ENCODE measurements around the gene ARFIP2.

The ARFIP2 gene

DNA sequence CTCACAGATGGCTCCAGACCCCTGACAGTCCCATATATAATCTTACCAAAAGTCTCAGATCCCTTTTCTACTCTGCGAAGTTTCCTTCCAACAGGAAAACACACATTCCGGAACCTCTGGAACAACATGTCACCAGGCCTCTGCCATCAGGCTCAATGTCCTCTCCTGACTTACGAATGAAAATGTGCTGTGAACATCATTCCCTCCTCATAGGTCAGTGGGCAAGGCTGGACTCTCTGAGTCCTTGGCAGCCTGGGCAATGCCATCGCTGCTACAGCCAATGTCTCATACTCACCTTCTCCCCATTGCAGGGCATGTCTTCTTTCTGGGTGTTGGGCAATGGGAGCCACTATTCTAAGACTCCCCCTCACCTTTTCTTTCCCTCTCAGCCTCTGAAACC, 38.7 kb downstream of the ARFIP2 start:
- no peak for DNase-seq (ENCODE audit: low read depth)

DNA sequence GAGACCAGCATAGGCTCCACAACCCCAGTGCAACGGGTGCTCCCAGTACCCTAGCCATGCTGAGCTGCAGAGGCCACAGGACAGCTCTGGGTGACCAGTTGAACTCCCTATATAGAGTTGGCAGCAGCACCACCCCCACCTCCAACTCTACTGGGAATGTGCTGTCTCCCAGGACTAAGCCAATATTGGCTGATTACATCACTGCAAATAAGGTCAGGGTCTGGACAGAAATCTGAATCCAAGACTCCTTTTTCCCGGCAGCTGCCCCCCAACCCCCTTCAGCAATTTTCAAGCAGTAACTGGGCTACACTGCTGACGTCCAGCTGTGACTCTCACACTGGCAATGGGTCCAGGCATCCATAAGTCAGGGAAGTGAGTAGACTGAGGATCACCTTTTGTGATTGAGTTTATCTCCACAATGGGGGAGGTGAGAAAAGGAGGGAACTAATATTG, 40.2 kb downstream of the ARFIP2 start, which contains the start of gene HPX:
TSS of gene HPX (minus strand) at position 82 of the 453 bp plus-strand sequence. CDS start at position 58, 24 bp downstream.
- no peak for DNase-seq (ENCODE audit: low read depth)

DNA sequence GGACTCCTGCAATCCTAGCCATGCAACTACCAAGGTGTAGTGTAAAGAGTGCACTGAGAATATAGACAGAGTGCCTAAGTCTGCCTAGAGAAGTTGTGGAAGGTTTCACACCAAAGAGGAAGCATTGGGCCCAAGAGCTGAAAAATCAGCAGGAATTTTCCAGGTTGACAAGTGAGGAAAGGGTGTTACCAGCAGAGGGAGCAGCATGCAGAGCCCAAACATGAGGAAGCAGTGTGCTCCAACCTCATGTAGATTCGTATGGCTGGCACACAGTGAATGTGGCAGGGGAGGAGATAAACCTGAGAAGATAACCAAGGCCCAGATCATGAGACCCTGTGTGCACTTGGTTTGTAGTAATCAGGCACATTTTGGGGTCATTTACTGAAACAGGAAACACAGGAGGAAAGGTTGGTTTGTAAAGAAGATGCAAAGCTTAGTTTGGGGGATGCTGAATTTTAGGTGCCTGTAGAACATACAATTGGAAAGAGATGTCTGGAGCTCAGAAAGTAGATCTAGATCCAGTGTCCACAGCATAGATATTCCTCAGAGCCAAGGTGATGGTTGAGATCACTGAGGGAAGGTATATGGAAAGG, 42.1 kb downstream of the ARFIP2 start:
- peak; percentile 58 for DNase-seq (ENCODE audit: low read depth)

DNA sequence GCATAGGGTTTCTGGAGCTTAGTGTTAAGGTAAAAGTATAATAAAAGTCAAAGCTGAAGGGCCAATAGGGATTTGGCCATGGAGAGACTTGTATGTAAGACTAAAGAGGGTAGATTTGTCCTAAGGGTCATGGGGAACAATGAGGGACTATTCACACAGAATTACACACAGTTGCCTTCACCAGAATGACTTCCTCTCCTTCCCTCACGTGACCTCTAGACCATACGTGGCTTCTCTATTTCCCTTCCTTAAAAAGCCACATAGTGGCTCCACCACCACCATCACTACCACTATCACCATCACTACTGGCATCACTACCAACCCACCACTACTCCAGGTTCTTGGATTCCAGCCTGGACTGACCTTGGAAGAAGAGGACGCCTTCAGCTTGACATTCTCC, 43.1 kb downstream of the ARFIP2 start:
- DNase-seq (ENCODE audit: low read depth), result no peak

DNA sequence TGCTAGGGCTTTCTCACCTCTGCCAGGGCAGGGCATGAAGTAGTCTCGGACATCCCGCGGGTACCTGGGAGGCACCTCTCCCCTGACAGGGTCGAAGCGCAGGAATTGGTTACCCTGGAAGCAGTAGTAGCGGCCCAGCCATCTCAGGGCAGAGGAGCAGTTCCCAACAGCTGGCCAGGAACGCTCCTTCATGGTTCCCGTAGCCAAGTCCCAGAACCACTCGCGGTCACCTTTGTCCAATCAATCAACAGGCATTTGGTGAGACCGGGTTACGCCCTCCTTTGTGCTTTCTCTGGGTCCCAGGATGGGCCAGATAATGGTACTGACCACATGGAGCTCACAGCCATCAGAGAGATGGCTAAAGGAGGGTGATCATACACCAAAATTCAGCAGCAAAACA, 43.7 kb downstream of the ARFIP2 start:
- no peak for DNase-seq (ENCODE audit: low read depth)

DNA sequence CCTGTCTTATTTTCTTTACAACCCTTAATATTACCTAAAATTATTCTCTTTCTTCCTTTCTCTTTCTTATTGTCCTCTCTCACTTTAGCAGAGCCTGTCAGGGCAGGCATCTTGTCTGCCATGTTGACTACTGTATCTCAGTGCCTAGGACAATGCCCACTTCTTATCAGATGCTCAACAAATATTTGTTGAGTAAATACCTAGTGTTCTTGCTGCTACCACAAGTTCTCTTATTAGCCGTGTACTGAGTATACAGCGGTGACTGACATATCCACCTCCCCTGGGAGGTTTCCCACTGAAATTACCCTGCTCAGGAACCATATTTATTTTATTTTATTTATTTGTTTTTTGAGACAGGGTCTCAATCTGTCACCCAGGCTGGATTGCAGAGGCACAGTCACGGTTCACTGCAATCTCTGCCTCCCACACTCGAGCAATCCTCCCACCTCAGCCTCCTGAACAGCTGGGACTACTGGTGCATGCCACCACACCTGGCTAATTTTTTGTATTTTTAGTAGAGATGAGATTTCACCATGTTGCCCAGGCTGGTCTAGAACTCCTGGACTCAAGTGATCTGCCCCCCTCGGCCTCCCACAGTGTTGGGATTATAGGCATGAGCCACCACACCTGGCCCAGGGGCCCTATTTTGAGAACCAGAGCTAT, 47.0 kb downstream of the ARFIP2 start:
- no peak for DNase-seq (ENCODE audit: low read depth)

DNA sequence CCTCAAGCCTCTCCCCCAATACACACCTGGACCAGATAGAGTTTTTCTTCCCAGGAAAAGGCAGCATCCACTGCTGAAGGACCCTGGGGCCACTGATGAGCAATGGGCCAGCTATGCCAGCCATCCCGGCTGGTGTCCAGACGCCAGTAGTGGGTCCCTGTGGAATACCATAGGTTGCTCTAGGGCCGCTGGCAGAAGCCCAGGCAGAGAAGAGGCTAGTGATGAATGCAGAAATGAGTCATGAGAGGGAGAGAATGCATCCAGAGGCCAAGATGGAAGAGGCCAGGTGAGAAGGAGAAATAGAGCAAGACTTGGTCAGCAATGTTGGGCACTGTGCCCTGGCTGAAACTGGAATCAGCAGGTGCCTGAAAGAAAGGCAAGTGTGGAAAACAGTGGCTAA, 49.3 kb downstream of the ARFIP2 start:
- DNase-seq (ENCODE audit: low read depth), result peak; percentile 28

DNA sequence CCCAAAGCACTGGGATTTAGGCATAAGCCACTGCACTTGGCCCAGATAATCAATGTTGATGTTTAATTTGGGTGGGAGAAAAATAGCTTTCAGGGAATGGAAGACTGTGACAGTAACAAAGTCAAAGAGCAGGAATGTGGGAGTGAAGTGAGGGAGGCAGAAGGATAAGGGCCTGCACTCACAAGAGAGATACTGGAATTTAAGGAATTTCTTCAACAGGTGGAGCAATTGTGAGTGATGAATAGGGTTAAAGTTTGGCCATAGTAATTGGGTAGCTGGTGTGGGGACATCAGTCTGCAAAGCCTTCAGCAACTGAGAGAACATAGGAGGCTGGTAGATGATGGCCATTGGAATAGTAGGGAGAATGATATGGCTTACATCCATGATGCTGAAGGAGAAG, 53.6 kb downstream of the ARFIP2 start:
- no peak for DNase-seq (ENCODE audit: low read depth)
